ENCODE measurements around the gene PEX6. TPM values are rescaled to one million over a fixed set of nuclear protein-coding genes. Genes with fewer than 3 reads are reported as not detected.

Gene PEX6
- polyA plus RNA-seq, 1 of the 3 experiments (the other 2 are of a cell fraction) = 15.3 TPM

- no peaks in the 10 kb centered on the region for H3K9me2 ChIP-seq
- ChIA-PET CTCF (interaction anchor here (1.3 to 2.4 kb wide), 2 partner anchors 14 to 15 kb away, joined by 3 to 7 read pairs; no protein-coding TSS in a partner anchor), POLR2A (interaction anchor here (1.2 kb wide), 1 partner anchor 13 kb away, joined by 5 read pairs; the partner anchor contains the start of gene CNPY3)
- H3K9ac ChIP-seq = no peak overlapping the region
- H3K4me1 ChIP-seq (ENCODE audit: control insufficient read depth in 1 of 2, insufficient read depth in 2 of 2, low read depth in 1 of 2, low read length in 1 of 2) = no peaks in the 10 kb centered on the region
- H3K79me2 ChIP-seq (ENCODE audit: insufficient read depth) = no peaks in the 10 kb centered on the region
- no peak overlapping the region for H3K4me3 ChIP-seq (ENCODE audit: low read depth in 2 of 2, low read length in 1 of 2)
- no peak for TF ChIP-seq TEAD4 (IDR thresholded peaks at IDR 0.05; ENCODE audit: borderline replicate concordance, insufficient read depth)
- TF ChIP-seq USF2 (IDR thresholded peaks at IDR 0.05; ENCODE audit: borderline replicate concordance, low read depth, low read length) = no peak
- no peak for TF ChIP-seq JUND (IDR thresholded peaks at IDR 0.05)
- TF ChIP-seq FOSL2 (IDR thresholded peaks at IDR 0.05; ENCODE audit: borderline replicate concordance, low read depth) = no peak
- TF ChIP-seq NFIC (IDR thresholded peaks at IDR 0.05; ENCODE audit: borderline replicate concordance) = no peak
- H3K36me3 ChIP-seq (replicated peaks in 1 of 2; ENCODE audit: control insufficient read depth in 1 of 2, insufficient read depth in 2 of 2, low read length in 1 of 2) = no peaks in the 10 kb centered on the region
- no peaks in the 10 kb centered on the region for H3K27me3 ChIP-seq (ENCODE audit: insufficient read depth)
- H3K9me3 ChIP-seq = no peaks in the 10 kb centered on the region
- H2AFZ ChIP-seq (ENCODE audit: low read depth) = no peak overlapping the region
- no peaks in the 10 kb centered on the region for H3F3A ChIP-seq (replicated peaks; ENCODE audit: insufficient read depth)
- H3K4me2 ChIP-seq = no peak overlapping the region
- DNase-seq = no peak
- no CpG with 5 or more reads among the region's 1 CpG for WGBS (ENCODE audit: low lambda C conversion rate)
- no peaks in the 10 kb centered on the region for H4K20me1 ChIP-seq (ENCODE audit: insufficient read depth)
- H3K27ac ChIP-seq (ENCODE audit: low read depth in 2 of 2, low read length in 1 of 2) = no peak overlapping the region
Measured at GRCh38 chr6:42916288-42916687, 62.7 kb downstream of the PEX6 start.

GRCh38 chr6:42915732-42916131 is 63.2 kb downstream of the PEX6 start, which contains the start of gene PTCRA:
TSS of gene PTCRA (plus strand) at chr6:42916053. CDS start at chr6:42916070, 17 bp downstream.
- H3K4me3 ChIP-seq (ENCODE audit: low read depth in 2 of 2, low read length in 1 of 2) = no peak within 1 kb of the TSS
- POLR2A ChIA-PET = no interaction called here

More at GRCh38 chr6:42915732-42916131, 63.2 kb downstream of the PEX6 start, which contains the start of gene PTCRA:
- no CpG with 5 or more reads among the region's 10 CpGs for WGBS (ENCODE audit: low lambda C conversion rate)
- TF ChIP-seq GATA2 (CRISPR knock-in tag; IDR thresholded peaks at IDR 0.05) (no peak), FOXJ3 (CRISPR knock-in tag; IDR thresholded peaks at IDR 0.05) (no peak), GABPA (IDR thresholded peaks at IDR 0.05; ENCODE audit: low read depth) (no peak), YY1 (IDR thresholded peaks at IDR 0.05; ENCODE audit: low read depth) (no peak), RXRA (IDR thresholded peaks at IDR 0.05; ENCODE audit: borderline replicate concordance, low read depth) (no peak), REST (IDR thresholded peaks at IDR 0.05; ENCODE audit: low read depth, low read length) (no peak), IRF3 (IDR thresholded peaks at IDR 0.05; ENCODE audit: low read depth, low read length) (no peak), TEAD4 (IDR thresholded peaks at IDR 0.05; ENCODE audit: borderline replicate concordance, insufficient read depth) (no peak)
- no peak within 1 kb of the TSS for H3K27ac ChIP-seq (ENCODE audit: low read depth in 2 of 2, low read length in 1 of 2)
- no peaks in the 10 kb centered on the region for H3K79me2 ChIP-seq (ENCODE audit: insufficient read depth)
- no peak within 1 kb of the TSS for H3K4me2 ChIP-seq
- no peaks in the 10 kb centered on the region for H3K9me2 ChIP-seq
- no peaks in the 10 kb centered on the region for H3K27me3 ChIP-seq (ENCODE audit: insufficient read depth)
- DNase-seq = no peak
- H3F3A ChIP-seq (replicated peaks; ENCODE audit: insufficient read depth) = no peaks in the 10 kb centered on the region
- no peak within 1 kb of the TSS for H2AFZ ChIP-seq (ENCODE audit: low read depth)
- no peaks in the 10 kb centered on the region for H3K36me3 ChIP-seq (replicated peaks in 1 of 2; ENCODE audit: control insufficient read depth in 1 of 2, insufficient read depth in 2 of 2, low read length in 1 of 2)
- CTCF ChIA-PET = interaction anchor here (2.4 kb wide), 1 partner anchor 15 kb away, joined by 7 read pairs; no protein-coding TSS in a partner anchor
- no peak within 1 kb of the TSS for H3K9ac ChIP-seq
- no peaks in the 10 kb centered on the region for H4K20me1 ChIP-seq (ENCODE audit: insufficient read depth)
- no peaks in the 10 kb centered on the region for H3K9me3 ChIP-seq
- no peaks in the 10 kb centered on the region for H3K4me1 ChIP-seq (ENCODE audit: control insufficient read depth in 1 of 2, insufficient read depth in 2 of 2, low read depth in 1 of 2, low read length in 1 of 2)

Data from SK-N-SH (cell line).